ENCODE results near the gene PRAMEF13.
"Not testable (repeated sequence)": the region's sequence is repeated elsewhere in the genome, so short reads cannot be mapped to it uniquely, and the experiment has no call there.

Gene PRAMEF13, protein sequence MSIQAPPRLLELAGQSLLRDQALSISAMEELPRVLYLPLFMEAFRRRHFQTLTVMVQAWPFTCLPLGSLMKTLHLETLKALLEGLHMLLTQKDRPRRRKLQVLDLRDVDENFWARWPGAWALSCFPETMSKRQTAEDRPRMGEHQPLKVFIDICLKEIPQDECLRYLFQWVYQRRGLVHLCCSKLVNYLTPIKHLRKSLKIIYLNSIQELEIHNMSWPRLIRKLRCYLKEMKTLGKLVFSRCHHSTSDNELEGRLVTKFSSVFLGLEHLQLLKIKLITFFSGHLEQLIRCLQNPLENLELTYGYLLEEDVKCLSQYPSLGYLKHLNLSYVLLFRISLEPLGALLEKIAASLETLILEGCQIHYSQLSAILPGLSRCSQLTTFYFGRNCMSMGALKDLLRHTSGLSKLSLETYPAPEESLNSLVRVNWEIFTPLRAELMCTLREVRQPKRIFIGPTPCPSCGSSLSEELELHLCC

DNA sequence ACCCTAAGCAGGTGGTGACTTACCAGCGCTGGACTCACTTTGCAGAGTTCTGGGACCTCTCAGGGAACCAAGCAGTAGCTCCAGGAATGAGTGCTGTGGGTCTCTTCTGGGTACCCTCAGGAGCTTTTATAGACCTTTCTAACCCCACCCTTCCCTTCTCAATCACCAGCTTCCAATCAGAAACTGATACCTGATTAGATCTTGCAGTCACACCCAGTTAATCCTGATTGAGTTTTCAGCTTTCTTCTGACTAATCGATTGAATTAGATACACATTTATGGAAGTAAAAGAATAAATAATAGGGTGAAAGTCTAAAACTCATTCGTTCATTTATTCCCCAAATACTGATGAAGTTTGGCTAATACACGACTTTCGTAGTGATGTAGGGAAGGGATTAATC, at the start of gene PRAMEF13:
Gene PRAMEF13, minus strand, starts transcription at position 101 of the 400 bp plus-strand sequence. CDS start 1,820 bp downstream, outside the sequence.
- not testable (repeated sequence) for DNase-seq

- DNase-seq: not testable (repeated sequence)
These were observed 45.9 kb upstream of the PRAMEF13 start for GRCh38 chr1:13247122-13247521.

- DNase-seq: not testable (repeated sequence)
These were observed 45.3 kb upstream of the PRAMEF13 start for GRCh38 chr1:13246554-13246871.

DNA sequence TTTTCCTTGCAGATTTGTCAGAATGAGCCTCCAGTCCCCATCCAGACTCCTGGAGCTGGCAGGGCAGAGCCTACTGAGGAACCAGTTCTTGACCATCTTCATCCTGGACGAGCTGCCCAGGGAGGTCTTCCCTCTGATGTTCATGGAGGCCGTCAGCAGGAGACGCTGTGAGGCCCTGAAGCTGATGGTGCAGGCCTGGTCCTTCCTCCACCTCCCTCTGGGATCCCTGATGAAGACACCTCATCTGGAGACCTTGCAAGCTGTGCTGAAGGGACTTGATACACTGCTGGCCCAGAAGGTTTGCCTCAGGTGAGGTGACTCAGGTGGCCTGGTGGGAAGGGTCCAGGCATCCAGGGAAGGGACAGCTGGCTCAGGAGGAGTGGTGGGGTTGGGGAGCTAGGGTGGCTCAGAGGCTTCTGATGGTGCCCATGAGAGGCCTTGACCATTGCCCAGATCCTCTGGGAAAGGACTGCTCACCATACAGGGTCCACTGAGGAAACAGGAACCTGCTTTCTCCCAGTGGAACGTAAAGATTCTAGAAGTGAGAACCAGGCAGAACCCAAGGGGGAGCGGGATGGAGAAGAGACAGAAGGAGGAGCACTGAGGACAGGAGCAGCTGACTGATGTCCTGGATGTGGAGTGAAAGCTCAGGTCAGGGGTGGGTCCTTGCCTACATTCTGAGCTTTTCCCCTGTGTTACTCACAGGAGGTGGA, 44.8 kb upstream of the PRAMEF13 start:
- not testable (repeated sequence) for DNase-seq

- DNase-seq: not testable (repeated sequence)
These were observed 42.5 kb upstream of the PRAMEF13 start for GRCh38 chr1:13243536-13244263.

DNA sequence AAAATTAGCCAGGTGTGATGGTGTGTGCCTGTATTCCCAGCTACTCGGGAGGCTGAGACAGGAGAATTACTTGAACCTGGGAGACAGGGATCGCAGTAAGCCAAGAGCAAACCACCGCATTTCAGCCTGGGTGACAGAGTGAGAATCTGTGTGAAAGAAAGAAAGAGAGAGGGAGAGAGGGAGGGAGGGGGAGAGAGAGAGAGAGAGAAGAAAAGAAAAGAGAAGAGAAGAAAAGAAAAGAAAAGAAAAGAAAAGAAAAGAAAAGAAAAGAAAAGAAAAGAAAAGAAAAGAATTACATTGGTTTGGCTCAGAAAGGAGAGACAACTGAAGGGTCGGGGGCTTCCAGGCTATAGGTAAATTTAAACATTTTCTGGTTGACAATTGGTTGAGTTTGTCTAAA, 38.4 kb upstream of the PRAMEF13 start:
- DNase-seq: not testable (repeated sequence)

DNA sequence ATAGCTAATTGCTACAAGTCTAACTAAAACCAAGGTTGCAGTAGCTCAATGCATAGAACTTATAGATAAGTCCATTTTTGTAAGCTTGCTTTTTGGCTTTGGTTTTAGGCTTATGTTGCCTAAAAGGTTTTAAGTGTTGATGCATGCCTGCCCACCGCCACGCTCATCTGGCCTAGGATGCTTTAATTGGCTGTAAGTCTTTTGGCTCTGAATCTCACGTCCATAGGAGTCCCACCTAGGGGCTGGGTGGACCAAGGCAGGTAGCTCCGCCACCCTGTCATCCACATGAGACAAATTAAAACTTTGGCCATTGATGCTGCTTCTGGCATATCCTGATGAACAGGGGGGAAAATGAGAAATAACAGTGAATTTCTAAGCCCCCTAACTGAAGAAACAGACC, 36.4 kb upstream of the PRAMEF13 start:
- DNase-seq: not testable (repeated sequence)

GRCh38 chr1:13234057-13234456, 32.8 kb upstream of the PRAMEF13 start:
- DNase-seq: not testable (repeated sequence)

DNA sequence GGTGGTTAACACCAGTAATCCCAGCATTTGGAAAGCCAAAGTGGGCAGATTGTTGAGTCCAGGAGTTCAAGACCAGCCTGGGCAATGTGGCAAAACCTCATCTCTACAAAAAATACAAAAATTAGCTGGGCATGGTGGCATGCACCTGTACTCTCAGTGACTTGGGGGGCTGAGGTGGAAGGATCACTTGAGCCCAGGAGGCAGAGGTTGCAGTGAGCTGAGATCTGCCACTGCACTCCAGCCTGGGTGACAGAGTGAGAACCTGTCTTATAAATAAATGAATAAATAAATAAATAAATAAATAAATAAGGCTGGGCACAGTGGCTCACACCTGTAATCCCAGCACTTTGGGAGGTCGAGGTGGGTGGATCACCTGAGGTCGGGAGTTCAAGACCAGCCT, 30.8 kb upstream of the PRAMEF13 start:
- not testable (repeated sequence) for DNase-seq

GRCh38 chr1:13231061-13231750, 30.0 kb upstream of the PRAMEF13 start:
- DNase-seq: not testable (repeated sequence)

- not testable (repeated sequence) for DNase-seq
These were observed 29.4 kb upstream of the PRAMEF13 start for GRCh38 chr1:13230601-13231000.

GRCh38 chr1:13230096-13230495, 28.9 kb upstream of the PRAMEF13 start:
- DNase-seq: not testable (repeated sequence)

- DNase-seq: no peak
These were observed 27.2 kb upstream of the PRAMEF13 start for GRCh38 chr1:13228343-13228781.

DNA sequence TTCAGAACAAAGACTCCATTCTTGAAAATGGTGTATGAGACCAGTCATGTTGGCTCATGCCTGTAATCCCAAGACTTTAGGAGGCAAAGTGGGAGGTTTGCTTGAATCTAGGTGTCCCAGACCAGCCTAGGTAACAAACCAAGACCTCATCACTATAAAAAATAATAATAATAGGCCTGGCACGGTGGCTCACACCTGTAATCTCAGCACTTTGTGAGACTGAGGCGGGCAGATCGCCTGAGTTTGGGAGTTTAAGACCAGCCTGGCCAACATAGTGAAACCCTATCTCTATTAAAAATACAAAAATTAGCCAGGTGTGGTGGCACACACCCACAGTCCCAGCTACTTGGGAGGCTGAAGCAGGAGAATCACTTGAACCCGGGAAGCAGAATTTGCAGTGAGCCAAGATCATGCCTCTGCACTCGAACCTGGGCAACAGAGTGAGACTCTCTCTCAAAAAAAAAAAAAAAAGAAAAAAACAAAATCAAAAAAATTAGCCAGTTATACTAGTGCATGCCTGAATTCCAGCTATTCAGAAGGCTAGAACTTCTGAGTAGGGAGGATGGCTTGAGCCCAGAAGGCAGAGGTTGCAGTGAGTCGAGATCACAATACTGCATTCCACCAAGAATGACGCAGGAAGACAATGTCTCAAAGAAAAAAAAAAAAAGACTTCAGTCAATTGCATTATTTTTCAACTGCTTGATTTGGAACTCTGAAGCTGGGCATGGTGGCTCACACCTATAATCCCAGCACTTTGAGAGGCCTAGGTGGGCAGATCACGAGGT, 26.3 kb upstream of the PRAMEF13 start:
- not testable (repeated sequence) for DNase-seq

DNA sequence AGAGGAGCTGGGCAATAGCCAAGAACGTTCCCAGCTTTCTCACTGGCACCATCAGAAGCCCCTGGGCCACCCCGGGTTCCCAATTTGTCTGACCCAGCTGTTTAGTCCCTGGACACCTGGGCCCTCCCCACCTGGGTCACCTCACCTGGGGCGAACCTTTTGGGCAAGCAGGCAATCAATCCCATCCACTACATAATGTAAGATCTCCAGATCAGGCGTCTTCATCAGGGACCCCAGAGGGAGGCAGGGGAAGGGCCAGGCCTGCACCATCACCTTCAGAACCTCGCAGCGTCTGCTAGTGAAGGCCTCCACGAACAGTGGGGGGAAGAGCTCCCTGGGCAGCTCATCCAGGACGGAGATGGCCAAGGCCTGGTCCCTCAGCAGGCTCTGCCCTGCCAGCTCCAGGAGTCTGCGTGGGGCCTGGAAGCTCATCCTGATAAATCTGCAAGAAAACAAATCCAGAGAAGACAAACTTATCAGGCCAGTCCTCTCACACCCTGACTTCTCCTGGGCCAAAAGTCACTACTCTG, 24.5 kb upstream of the PRAMEF13 start, which contains the start of gene PRAMEF18:
Gene PRAMEF18, minus strand, starts transcription at position 480 of the 530 bp plus-strand sequence. Its CDS starts 48 bp downstream, at position 432.
- DNase-seq: not testable (repeated sequence)

DNA sequence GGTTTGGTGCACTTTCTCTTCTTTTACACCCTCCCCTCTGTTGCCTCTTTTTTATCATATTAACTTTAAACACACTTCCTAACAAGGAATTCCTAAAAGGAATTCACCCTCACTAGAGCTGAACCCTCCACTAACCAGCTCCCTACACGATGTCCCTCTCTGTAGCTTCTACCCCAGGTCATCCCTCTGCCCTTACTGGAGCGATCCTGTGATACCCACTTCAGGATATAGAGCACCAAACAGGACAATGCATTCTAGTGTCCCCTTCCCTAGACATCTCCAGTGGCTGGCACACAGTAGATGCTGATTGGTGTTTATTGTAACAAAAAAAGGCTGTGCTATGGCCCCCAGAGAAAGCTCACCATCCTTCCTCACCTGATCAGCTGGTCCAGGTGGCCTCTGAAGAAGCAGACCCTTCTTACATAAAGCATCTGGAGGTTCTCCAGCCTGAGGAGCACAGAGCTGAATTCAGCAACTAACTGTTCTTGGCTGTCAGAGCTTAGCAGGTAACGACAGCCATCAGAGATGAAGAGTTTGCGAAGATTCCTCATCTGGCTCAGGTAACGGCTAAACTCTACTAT, 23.4 kb upstream of the PRAMEF13 start:
- DNase-seq: no peak

DNA sequence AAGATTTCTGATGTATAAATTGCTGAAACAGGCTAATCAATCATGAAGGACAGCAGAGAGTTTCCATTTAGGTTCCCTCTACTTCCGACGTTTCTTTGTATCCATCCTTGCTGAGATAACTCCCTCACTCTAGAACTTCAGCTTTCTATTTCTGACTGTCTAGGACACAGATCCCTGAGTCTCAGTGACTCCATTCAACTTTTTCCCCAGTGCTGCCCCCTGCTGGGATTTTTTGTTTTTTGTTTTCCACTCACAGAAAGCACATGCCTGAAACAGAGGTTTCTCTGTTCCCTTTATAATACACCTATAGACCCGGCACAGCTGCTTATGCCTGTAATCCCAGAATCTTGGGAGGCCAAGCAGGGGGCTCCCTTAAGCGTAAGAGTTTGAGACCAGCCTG, 21.6 kb upstream of the PRAMEF13 start:
- DNase-seq: not testable (repeated sequence)

DNA sequence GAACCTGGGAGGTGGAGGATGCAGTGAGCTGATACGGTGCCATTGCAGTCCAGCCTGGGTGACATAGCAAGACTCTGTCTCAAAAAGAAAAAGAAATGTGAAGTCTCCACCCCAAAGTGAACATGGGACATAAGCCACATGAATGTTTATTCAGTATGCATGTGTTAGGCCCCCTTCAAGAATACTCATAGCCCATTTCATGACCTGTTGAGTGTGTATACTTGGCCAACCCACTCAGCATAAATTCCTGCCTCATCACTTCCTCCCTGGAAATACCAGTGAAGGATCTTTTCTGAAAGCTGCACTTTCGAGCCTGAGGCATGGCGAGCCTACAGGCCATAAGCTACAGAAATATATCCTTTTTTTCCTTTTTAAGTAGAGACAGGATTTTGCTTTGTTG, 18.0 kb upstream of the PRAMEF13 start:
- DNase-seq: not testable (repeated sequence)

DNA sequence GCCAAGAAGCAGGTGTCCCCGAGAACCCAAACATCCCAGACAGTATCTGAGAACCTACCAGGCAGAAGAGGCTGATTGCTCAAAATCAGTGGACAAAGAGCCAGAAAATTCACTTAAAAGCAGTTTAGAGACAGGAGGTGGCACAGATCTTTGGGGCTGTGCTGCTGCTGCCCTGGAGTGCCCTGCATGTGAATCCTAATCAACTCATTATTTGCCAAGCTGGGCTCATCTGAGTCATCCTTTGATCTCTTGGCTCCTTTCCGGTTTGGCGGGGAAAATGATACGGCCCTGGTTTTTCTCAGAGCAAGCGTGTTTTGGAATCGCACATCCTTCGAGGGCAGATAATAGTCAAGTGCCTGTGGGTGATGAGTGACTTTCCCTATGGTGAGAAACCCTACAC, 15.4 kb upstream of the PRAMEF13 start:
- not testable (repeated sequence) for DNase-seq

- DNase-seq: not testable (repeated sequence)
These were observed 7.5 kb upstream of the PRAMEF13 start for GRCh38 chr1:13208712-13209111.

GRCh38 chr1:13171548-13171947, 29.7 kb downstream of the PRAMEF13 start, which contains the start of gene PRAMEF9:
PRAMEF9 (plus strand) TSS chr1:13171848; CDS start chr1:13175281, 3,433 bp downstream.
- not testable (repeated sequence) for DNase-seq

Data from NCI-H1930 (cell line).